Testis (tissue), 2 donors: ENCODE data around the gene RAB11FIP2.

ENCODE experiments used
- CTCF ChIP-seq, 3 experiments: fragments of 450-650 bp in 2 of 3; fragments of 200-600 bp in 1 of 3; sonication (generic) in 1 of 3; IDR thresholded peaks; one replicate each; pipeline ENCODE4 v1.5.1; 2016 to 2019; ENCODE audit warnings: antibody characterized with exemption in 3 of 3, mild to moderate bottlenecking in 2 of 3, moderate library complexity in 1 of 3
- POLR2A ChIP-seq: fragments of 450-650 bp; IDR thresholded peaks from one replicate; pipeline ENCODE4 v1.6.1; 2017; ENCODE audit warnings: antibody characterized with exemption, mild to moderate bottlenecking, moderate library complexity

DNA sequence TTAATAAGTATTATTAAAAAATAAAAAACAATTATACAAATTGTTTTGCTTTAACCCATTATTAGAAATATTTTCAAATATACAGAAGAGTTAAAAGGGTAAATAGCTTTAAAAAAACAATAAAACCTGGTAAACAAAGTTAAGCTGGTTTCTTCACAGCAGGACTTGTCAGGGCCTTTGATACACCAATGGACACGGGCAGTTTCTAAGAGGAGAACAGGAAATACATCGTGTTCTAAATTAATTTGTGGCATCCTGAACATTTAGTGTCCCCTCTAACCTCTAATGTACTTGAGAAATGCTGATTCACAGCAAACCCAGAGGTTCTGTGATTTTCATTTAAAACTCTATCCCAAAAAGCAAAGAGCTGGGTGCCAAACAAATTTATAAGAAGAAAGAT, 80.8 kb downstream of the RAB11FIP2 start:
- TF ChIP-seq CTCF (IDR thresholded peaks at IDR 0.05): no peak
- TF ChIP-seq POLR2A: no peak
